Hematopoietic multipotent progenitor cell treated with erythropoietin and hydrocortisone succinate and interleukin-3 and kit ligand, for 4 days (in vitro differentiated cells): ENCODE measurements around the gene CTSG.
A peak's percentile ranks its signal among the peaks of the same experiment; 100 is the strongest.
"Not testable (repeated sequence)": the region's sequence is repeated elsewhere in the genome, so short reads cannot be mapped to it uniquely, and the experiment has no call there.

Source experiments
- DNase-seq: peaks from one replicate; pipeline ENCODE4 v3.0.0-alpha.2; 2015

The CTSG gene

DNA sequence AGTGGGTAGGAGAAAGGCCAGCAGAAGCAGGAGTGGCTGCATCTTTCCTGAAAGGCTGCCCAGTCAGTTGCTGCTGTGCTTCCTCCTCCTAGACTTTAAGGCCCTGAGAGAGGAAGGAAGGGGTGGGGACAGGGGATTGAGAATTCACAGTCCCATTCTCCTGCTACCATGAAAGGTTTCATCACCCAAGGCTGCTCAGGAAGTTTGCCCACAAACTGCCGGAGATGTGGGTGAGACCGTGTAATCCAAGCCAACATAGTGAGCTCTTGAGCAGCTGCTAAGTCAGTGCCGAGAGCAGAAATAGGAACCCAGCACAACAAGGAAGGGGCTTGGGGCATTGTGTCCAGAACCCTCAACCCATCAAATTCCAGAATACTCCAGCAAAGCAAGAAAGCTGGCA lies at the start of gene CTSG:
Gene CTSG (minus strand): TSS at position 69 of the 400 bp plus-strand sequence. CDS start 27 bp downstream, at position 42.
- DNase-seq: peak; percentile 84

DNA sequence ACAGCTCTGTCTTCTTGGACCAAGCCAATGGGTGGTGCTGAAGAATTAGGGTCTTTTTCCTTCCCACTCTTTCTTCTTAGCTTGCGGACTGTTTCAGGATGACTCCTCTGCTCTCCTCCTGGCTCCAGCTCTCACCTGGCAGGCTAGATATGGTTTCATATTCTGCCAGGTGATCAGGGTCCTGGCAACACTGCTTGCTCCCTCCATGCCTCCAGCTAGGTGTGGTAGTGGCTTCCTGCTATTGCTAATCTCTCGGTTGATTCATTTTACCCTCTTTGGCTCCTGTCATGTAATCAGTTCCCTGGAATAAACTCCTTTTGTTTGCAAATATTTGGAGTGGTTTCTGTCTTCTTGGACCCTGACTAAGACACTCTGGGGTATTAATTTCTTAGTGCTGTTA lies 37.7 kb upstream of the CTSG start:
- no peak for DNase-seq

DNA sequence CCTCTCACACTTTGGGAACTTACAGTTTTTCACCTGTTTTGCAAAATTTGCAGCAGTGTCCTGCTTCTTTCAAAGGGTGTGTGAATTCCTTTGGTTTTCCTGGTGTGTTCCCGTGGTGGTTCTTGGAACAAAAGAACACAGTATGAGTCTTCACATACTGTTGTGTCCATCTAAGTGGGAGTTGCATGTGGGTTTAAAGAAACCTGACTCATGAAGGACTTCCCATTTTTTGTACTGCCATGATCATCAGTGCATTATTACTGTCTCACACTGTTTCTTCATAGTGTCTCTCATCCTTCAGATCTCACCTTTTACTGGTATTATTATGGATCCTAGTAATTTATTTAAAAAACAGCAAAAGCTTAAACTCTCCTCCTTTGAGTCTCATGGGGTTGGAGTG lies 37.2 kb upstream of the CTSG start:
- peak; percentile 24 for DNase-seq

DNA sequence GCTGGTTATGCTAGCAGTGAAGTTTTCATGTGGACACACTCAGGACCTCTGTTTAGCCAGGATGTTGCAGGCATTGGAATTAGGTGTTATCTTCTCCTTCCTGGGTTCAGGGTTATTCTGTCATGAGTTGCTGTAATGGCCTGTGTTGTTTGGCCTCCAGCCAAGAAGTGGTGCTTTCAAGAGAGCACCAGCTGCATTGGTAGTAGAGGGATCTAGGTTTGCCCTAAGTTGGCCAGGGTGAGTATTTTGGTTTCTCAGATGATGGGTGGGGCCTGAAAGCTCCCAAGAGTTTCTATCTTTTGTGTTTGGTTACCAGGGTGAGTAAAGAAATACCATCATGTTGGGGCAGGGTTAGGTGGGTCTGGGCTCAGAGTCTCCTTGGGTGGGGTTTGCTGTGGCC lies 36.1 kb upstream of the CTSG start:
- peak; percentile 49 for DNase-seq

- DNase-seq: no peak
Observed at GRCh38 chr14:24609655-24610344, 33.8 kb upstream of the CTSG start, which contains the start of gene GZMH. Gene GZMH, minus strand, starts transcription at chr14:24609685. Its CDS starts 72 bp downstream, at chr14:24609613.

- peak; percentile 44 for DNase-seq
Observed at GRCh38 chr14:24607635-24608514, 31.8 kb upstream of the CTSG start.

DNA sequence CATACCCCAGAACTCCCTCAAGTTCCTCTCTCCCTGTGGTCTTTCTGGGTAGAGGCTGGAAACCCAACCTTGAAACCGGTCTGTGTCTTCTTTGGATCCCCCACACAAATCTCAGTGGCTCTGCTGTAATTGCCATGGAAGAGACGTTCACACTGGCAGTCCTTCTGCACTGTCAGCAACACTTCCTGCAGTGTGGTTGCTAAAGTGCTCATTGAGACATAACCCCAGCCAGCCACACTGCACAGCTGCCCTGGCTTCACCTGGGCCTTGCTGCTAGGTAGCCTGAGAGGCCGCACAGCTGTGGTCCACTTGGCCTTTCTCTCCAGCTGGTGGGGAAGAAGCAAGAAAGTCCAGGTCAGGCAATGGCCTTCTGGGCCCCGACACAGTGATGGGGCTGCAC lies 31.0 kb upstream of the CTSG start:
- DNase-seq: peak; percentile 41

DNA sequence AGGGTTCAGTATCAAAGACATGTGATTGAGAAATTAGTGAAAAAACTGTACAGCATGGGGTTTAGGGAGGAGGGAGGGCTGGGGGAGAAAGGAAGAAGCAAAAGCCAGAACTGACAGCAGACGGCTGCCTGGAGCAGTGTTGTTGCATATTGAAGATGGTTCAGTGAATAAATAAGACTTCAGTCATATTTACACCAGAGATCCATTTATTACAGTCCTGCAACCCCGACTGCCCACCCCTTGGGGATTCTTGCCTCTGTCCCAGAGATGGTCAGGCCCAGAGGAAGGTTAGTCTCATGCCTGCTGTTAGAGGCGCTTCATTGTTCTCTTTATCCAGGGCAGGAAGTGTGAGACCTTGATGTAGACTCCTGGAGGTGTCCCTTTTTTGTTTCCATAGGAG lies 30.2 kb upstream of the CTSG start:
- DNase-seq: peak; percentile 35

GRCh38 chr14:24605435-24606190 lies 29.6 kb upstream of the CTSG start:
- peak; percentile 76 for DNase-seq

GRCh38 chr14:24597403-24597802 lies 21.4 kb upstream of the CTSG start:
- no peak for DNase-seq

DNA sequence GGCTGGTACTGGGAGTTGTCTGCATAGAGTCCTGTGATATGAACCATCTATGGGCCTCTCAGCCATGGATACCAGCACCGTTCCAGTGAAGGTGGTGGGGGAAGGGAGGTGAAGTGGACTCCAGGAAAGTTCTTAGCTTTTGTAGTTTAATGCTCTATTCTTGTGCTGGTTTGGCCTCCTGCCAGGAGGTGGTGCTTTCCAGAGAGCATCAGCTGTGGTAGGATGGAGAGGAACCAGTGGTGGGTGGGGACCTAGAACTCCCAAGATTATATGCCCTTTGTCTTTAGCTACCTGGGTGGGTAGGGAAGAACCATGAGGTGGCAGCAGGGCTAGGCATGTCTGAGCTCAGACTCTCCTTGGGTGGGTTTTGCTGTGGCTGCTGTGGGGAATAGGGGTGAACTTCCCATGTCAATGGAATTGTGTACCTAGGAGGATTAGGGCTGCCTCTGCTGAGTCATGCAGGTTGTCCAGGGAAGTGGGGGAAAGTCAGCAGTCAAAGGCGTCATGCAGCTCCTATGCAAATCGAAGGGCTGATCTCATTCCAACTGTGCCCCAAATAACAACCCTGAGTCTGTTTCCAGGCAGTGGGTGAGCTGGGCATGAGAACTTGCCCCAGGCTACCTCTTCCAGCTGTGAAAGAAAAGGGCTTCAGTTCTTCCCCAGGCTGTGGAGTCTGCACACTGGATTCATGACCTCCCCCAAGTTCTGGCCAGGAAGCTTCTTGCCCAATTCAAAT lies 19.2 kb upstream of the CTSG start:
- DNase-seq: no peak

DNA sequence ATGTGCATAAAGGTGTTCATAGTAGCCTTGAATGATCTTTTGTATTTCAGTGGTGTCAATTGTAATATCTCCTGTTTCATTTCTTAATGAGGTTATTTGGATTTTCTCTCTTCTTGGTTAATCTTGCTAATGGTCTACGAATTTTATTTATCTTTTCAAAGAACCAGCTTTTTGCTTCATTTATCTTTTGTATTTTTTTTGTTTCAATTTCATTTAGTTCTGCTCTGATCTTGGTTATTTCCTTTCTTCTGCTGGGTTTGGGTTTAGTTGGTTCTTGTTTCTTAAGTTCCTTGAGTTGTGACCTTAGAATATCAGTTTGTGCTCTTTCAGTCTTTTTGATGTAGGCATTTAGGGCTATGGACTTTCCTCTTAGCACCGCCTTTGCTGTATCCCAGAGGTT lies 15.0 kb upstream of the CTSG start:
- not testable (repeated sequence) for DNase-seq

DNA sequence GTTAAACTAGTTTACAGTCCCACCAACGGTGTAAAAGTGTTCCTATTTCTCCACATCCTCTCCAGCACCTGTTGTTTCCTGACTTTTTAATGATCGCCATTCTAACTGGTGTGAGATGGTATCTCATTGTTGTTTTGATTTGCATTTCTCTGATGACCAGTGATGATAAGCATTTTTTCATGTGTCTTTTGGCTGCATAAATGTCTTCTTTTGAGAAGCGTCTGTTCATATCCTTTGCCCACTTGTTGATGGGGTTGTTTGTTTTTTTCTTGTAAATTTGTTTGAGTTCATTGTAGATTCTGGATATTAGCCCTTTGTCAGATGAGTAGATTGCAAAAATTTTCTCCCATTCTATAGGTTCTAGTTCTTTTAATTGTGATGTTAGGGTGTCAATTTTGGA lies 8.4 kb upstream of the CTSG start:
- not testable (repeated sequence) for DNase-seq

GRCh38 chr14:24578558-24578957 lies 2.5 kb upstream of the CTSG start:
- no peak for DNase-seq

GRCh38 chr14:24576771-24577170 lies 721 bp upstream of the CTSG start:
- DNase-seq: peak; percentile 20

DNA sequence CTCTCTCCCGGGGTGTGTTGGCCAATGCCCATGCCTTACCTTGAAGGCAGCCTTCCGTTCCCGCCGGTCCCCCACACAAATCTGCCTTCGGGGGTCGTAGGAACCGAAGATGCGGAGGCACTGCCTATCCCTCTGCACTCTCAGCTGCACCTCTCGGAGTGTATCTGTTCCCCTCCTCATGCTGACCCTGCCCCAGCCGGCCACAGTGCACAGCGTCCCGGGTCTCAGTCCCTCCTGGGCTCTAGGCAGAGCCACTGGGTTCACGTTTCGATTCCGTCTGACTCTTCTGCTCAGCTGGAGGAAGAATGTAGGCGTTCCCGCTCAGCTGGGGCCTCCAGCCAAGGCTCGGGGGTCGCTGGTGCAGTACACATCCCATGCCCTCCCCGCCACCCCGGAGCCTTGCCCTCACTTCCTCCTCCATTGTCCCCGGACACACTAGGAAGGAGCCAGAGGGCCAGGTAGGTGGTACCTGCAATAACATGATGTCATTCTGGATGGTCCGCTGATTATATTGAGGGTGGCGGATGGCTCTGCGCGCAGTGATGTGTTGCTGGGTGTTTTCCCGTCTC lies 1.8 kb downstream of the CTSG start:
- DNase-seq: no peak

DNA sequence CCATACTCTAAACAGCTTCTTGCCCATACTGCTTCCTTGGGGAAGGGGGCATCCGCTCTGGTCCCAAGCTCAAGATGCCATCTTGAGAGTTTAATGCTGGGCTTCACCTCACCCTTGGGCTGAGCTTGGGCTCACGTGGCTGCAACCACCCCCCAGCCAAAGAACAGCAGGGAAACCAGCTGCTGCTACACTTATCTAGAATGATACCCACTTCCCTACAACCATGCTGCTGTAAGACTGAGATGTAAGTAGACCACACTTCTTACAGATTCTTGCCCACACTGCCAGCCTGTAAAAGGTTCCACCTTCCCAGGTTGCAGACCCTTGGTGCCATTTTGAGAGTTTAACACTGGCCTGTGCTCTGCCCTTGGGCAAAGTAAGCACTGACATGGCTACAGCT lies 9.7 kb downstream of the CTSG start:
- peak; percentile 18 for DNase-seq

- DNase-seq: peak; percentile 44
Observed at GRCh38 chr14:24565766-24566165, 10.3 kb downstream of the CTSG start.

DNA sequence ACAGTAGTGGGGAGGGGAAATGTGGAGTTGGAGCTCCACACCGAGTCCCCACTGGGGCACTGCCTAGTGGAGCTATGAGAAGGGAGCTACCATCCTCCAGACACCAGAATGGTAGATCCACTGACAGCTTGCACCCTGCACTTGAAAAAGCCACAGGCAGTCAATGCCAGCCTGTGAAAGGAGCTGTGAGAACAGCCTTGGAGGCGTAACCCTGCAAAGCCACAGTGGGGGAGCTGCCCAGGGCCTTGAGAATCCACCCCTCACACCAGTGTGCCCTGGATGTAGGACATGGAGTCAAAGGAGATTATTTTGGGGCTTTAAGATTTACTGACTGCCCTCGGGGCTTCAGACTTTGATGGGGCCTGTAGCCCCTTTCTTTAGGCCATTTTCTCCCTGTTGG lies 12.5 kb downstream of the CTSG start:
- DNase-seq: no peak

DNA sequence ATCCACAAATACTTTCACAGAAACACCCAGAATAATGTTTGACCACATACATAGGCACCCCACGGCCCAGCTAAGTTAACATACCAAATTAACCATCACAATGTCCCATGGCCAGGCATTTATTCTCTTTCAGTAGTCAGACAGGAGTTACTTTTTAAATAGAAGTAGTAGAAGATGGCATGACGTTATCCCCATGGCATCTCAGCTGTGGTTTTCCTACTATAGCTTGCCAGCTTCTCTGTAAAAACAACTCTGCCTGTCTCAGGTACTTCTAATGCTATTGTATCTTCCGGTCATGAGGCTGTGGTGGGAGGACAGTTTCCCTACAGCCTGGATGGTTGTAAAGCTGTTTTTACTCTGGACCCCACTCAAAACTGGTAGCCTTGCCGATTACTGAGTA lies 19.3 kb downstream of the CTSG start:
- DNase-seq: no peak

- not testable (repeated sequence) for DNase-seq
Observed at GRCh38 chr14:24549064-24549463, 27.0 kb downstream of the CTSG start.

GRCh38 chr14:24542346-24542936 lies 33.6 kb downstream of the CTSG start:
- DNase-seq: no peak
